ENCODE data around the gene HOXB13.

DNA sequence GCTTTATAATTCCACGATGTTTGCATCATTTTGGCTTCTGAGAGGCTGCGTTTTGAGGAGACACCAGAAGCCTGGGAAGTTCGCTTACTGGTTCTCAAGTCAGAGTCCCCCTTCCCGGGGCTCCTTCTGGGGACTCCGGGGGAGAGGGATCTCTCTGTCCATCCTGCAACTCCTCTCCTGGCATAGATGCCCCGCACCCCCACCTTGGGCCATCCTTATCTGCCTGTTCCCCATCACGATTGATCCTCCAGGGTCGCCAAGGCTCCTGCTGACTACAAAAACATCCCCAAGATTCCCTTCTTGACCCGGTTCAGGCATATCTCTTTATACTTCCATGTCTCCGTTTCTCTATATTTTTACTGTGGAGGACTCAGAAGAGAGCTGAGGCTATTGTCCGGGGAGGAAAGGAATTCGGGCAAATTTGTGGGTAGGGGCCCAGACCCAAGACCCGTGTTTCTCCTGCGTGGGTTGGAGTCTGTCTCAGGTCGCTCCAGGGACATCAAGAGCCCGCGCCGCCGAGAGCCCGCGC, 18.4 kb upstream of the HOXB13 start:
- TF ChIP-seq, protein P1, sequence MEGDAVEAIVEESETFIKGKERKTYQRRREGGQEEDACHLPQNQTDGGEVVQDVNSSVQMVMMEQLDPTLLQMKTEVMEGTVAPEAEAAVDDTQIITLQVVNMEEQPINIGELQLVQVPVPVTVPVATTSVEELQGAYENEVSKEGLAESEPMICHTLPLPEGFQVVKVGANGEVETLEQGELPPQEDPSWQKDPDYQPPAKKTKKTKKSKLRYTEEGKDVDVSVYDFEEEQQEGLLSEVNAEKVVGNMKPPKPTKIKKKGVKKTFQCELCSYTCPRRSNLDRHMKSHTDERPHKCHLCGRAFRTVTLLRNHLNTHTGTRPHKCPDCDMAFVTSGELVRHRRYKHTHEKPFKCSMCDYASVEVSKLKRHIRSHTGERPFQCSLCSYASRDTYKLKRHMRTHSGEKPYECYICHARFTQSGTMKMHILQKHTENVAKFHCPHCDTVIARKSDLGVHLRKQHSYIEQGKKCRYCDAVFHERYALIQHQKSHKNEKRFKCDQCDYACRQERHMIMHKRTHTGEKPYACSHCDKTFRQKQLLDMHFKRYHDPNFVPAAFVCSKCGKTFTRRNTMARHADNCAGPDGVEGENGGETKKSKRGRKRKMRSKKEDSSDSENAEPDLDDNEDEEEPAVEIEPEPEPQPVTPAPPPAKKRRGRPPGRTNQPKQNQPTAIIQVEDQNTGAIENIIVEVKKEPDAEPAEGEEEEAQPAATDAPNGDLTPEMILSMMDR (IDR thresholded peaks at IDR 0.05; ENCODE audit: poor library complexity, severe bottlenecking) = no peak
- TF ChIP-seq EZH2 (IDR thresholded peaks at IDR 0.05; ENCODE audit: borderline replicate concordance, insufficient read depth, low read length, poor library complexity, severe bottlenecking) (no peak), POLR2AphosphoS5 (IDR thresholded peaks at IDR 0.05) (no peak), MXI1 (conservative IDR thresholded peaks at IDR 0.05; ENCODE audit: poor library complexity, severe bottlenecking) (no peak), EP300 (conservative IDR thresholded peaks at IDR 0.05; ENCODE audit: poor library complexity, severe bottlenecking) (no peak)

All from neural cell (in vitro differentiated cells).